Left ventricle myocardium superior (tissue), 1 donor: ENCODE results near the gene CALN1. TPM values are rescaled to one million over a fixed set of nuclear protein-coding genes. Genes with fewer than 3 reads are reported as not detected.
"Not testable (repeated sequence)": the region's sequence is repeated elsewhere in the genome, so short reads cannot be mapped to it uniquely, and the experiment has no call there.

ENCODE experiments used
- ATAC-seq: fragments of 200-7000 bp; cut with Tn5 transposase; one replicate; pipeline ENCODE4 v1.9.1; 2020; ENCODE audit warnings: mild to moderate bottlenecking, moderate library complexity
- DNase-seq: peaks from one replicate; pipeline ENCODE4 v3.0.0-alpha.2; 2020
- intact Hi-C: fragments of 100-400 bp; cut with micrococcal nuclease; formaldehyde crosslinking; loops from one replicate; pipeline ENCODE4 v1.11.0; 2022
- total RNA-seq: library from RNA; stranded (reverse); fragmentation: NEBNext Ultra II Directional; extraction: Animal tissue kit (Norgen Biotek cat#: 25700); gene quantifications from one replicate; pipeline ENCODE4 v1.2.1, GENCODE V29; 2021
- donor health status: DM: no; HTN: yes; CAD: no; lungs with severe emphysema.

Gene CALN1
- total RNA-seq, 1 donor from 2014 or later, result not detected

DNA sequence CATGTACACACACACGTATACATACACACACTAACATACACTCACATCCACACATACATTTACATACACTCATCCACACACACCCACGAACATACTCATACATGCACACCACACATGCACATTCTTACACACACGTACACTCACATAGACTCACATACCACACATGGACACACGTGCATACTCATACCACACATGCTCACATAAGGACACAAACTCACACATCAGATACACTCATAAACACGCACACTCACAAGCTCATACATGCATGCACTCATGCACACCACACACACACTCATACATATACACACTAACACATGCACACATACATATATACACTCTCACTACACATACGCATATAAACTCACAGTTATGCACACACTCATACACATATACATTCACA, 1.2 kb upstream of the CALN1 start:
- intact Hi-C loops, result no loop called here
- ATAC-seq (no peak), DNase-seq (no peak)

DNA sequence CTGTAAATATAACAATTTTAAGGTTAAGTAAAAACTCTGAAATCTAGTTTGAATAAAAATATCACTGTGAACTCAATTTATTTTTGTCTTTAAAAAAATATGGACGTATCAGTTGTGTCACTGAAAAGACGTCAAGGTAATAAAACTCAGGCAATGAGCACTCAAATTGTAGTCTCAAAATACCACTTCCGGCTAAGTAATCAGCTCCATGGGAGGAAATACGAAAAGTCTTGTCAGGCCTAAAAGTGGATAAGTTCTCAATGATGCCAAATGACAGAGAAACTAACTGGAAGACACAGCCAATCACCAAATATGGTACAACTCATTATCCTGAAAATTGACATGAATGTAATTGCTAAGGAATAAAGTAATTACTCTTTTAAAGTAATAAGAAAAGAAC, 719 bp downstream of the CALN1 start:
- ATAC-seq, result no peak
- no peak for DNase-seq
- intact Hi-C loops, result no loop called here

DNA sequence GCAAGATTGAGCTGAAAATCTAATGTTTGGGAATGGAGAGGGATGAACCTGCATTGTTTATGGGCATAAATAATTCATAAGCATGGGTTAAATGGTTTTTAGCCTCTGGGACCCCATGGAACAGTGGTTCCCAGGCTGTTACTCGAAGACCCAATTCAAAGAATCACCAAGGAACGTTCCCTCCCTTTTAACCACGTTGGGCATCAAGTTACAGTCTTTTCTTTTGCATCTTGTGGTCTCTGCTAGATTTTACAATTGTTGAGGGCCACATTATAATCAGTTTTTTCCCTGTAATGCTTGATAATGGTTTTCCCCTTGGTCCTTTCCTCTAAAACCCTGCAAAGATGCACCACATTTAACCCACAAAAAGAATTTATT, 2.5 kb downstream of the CALN1 start:
- ATAC-seq (no peak), DNase-seq (no peak)
- intact Hi-C loops, result no loop called here

DNA sequence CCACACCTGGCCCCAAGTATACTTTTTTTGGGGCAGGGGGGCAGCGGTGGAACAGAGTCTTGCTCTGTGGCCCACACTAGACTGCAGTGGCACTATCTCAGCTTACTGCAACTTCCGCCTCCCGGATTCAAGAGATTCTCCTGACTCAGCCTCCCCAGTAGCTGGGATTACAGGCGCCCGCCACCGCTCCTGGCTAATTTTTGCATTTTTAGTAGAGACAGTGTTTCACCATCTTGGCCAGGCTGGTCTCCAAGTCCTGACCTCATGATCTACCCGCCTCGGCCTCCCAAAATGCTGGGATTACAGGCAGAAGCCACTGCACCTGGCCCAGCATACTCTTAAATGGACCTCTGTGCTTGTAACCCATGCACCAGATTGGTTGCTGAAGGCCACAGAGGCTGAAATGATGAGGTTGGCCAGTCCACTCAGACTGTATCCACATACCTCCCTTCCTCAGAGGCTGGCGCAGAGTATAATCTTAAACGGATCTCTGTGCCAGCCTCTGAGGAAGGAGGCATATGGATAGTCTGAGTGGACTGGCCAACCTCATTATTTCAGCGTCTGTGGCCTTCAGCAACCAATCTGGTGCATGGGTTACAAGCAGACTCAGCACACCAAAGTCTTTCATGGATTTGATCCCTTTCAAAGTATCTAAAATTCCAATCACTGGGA, 3.0 kb downstream of the CALN1 start:
- intact Hi-C loops, result no loop called here
- ATAC-seq, result no peak
- DNase-seq, result no peak

DNA sequence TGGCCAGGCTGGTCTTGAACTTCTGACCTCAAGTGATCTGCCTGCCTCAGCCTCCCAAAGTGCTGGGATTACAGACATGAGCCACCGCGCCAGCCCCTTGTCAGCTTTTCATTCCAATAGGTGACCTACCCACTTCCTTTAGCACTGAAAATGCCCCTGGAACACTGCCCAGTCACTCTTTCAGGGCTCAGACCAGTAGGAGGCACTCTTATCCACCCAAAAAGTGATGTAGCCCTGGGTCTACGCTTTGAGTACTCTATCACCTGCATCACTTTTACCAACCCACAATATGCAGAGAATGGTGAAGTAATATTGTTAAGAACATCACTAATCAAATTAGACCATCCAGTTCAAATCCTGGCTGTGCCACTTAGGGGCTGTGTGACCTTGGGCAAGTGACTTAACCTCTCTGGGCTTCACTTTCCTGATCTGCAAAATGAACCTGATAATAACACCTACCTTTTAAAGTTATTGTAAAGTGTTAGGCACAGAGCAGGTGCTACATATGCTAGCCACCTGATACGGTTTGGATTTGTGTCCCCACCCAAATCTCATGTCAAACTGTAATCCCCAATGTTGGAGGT, 5.2 kb downstream of the CALN1 start:
- ATAC-seq, result no peak
- intact Hi-C loops, result no loop called here
- DNase-seq, result no peak

DNA sequence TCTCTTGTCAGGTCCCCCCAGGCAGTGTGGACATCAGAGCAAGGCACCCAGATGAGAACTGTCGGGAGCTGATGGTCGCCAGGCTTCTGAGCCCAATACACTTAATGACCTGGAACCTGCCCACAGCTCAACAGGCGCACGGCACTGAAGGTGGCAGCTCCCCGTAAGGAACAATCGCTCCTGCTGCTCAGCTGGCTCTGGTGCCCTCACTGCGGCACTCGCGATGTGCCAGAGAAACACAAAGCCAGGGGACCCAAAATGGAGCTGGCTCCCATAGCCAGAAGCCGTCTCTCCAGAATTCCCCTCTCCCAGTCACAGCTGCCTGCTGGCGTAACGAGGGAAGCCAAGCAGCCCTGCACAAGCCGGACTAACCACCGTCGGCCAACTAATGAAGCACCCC, 6.3 kb downstream of the CALN1 start:
- intact Hi-C loops, result no loop called here
- no peak for ATAC-seq
- DNase-seq, result no peak

DNA sequence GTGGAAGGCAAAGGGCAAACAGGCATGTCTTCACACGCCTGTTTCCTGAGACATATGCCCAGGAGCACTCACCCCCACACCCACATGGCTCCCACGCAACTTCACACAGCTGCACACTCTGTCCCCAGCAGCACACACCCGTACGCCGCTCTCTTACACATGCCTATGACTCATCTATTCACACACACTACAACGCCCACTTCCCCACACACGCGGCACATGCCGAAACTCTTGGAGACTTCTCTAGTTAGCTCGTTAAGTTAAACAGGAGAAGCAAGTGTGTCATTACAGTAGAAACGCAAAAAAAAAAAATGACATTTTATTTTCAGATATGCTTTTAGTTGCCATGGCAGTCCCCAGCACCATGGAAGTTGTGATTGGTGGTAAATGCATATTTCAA, 6.7 kb downstream of the CALN1 start:
- intact Hi-C loops, result no loop called here
- peak; percentile 22 for ATAC-seq
- DNase-seq, result peak; percentile 31

DNA sequence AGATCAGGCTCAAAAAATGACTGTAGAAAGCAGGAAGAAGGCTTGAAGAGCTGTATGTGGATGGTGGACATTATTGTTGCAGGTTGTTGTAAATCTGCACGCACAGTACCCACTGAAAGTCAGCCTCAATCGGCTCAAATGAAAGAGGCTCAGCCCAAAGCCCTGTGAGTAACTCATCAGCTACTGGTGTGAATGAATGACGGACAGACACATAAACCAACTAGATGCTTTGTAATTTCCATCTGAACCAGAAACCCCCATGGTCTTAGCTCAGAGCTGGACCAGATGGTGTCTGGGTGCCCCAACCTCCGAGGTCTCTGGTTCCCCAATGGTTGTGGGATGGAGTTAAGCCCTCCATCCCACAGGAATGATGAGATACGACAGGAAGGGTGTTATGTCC, 7.4 kb downstream of the CALN1 start:
- intact Hi-C loops, result no loop called here
- DNase-seq (no peak), ATAC-seq (no peak)

DNA sequence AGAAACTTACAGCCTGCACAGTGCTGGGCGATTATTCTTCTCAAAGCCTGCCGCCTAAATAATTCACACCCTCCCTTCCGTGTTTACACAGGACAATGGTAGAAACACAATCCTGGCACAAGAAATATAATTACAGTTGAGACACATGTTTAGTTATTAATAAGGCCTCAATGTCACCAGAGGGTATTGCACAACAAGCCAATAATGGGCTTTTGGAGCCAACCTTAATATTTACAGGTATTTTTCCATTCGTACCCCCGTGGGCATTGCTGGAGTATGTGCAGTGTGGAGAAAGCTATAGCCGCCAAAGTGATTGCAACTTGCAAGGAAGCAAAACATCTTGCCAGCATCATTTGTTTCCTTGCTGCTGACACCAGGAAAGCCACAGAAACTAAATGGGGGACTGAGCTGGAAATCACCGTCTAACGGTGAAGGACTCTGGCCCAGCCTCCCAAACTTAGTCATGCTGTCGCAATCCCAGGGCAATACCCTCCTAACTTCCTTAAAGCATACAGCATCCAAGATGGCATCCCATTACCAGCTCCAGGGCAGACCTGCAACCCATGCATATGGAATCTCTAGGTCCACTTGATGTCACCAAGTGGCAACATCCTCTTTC, 8.6 kb downstream of the CALN1 start:
- intact Hi-C loops, result no loop called here
- ATAC-seq (no peak), DNase-seq (no peak)

DNA sequence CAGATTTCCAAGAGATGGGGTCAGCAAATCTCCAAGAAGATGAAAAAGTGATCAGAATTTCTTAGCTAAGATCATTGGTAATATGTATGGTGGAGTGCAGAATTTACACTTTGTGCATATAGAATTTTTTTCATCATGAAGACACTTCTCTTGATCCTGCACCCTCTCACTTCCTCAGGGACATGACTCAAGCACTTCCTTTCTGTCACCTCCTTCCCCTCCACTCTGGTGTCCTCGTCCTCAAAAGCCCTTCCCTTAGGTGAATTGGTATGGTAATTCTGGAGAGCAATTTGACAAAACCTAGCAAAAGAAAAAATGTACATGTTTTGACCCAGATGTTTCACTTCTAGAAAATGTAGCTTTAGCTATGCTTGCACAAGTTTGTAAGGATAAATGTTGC, 18.1 kb downstream of the CALN1 start:
- no peak for DNase-seq
- no peak for ATAC-seq
- intact Hi-C loops, result no loop called here

DNA sequence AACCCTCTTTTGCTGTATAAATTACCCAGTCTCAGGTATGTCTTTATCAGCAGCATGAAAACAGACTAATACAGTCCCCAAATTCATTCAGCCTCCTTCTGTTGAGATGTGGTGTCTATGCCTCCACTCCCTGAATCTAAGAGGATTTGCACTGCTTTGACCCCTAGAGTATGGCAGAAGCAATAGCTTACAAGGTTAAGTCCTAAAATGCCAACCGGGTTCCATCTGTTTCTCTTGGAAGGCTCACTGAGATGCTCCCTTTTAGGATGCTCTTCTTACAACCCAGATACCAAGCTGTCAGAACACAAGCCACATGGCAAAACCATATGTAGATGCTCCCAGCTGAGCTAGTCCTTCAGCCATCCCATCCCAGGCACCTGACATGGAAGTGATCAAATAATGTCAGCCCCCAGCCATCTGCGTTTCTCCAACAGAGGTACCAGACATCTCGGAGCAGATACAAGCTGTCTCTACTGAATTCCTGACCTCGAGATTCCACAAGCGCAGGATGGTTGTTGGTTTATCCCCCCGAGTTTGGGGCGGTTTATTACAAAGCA, 20.2 kb downstream of the CALN1 start:
- intact Hi-C loops, result no loop called here
- ATAC-seq (no peak), DNase-seq (no peak)

DNA sequence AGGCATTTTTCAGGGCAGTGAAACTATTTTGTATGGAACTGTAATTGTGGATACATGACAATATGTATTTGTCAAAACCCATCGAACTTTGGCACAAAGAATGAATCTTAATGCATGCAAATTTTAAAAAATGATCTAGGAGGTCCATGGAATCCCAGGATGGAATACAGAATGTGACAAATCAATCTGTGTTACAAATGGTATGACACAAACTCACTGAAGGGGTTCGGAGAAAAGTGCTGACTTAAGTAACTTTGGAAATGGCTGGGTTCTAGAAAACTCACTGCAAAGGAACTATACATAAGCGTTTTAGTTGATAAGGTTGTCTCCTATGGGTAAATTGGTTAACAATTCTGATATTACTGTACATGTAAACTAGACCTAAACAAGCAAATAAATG, 26.0 kb downstream of the CALN1 start:
- DNase-seq (no peak), ATAC-seq (no peak)
- intact Hi-C loops, result no loop called here

DNA sequence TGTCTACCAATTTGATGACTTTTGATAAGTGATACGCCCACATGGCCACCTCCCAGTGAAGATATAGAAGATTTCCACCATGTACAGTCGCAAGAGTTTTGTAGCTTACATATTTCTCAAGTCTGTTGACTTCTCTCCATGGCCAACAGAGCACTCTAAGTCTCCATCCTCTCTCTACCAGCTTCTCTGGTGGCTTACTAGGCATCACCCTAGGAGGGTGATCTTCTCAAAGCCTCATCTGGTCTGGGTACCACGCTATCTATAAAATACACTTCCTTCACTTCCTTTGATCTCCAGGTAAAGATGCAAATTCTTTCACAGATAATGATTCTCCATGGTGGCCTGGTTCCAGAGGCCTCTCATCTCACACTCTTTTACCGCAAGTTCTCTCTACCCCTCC, 49.9 kb downstream of the CALN1 start:
- no peak for ATAC-seq
- DNase-seq, result no peak
- intact Hi-C loops, result no loop called here

DNA sequence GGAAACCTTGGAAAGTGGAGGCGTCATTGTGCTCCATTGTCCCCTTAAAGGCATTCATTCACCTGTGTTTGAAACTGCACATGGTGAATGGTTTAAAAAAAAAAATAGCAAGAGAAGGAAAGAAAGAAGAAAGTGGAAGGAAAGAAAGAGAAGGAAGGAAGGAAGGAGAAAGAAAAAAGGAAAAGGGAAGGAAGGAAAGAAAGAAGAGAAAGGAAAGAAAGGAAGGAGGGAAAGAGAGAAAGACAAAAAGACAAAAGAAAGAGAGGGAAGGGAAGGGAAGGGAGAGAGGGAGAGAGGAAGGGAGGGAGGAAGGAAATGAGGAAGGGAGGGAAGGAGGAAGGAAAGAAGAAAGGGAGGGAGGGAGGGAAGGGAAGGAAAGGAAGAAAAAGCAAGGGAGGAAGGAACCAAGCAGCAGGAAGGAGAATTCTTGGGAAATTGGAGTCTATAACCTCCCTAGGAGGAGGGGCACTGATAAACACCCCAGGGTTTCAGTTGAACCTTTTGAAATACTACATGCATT, 66.9 kb downstream of the CALN1 start:
- intact Hi-C loops, result no loop called here
- DNase-seq (no peak), ATAC-seq (no peak)

DNA sequence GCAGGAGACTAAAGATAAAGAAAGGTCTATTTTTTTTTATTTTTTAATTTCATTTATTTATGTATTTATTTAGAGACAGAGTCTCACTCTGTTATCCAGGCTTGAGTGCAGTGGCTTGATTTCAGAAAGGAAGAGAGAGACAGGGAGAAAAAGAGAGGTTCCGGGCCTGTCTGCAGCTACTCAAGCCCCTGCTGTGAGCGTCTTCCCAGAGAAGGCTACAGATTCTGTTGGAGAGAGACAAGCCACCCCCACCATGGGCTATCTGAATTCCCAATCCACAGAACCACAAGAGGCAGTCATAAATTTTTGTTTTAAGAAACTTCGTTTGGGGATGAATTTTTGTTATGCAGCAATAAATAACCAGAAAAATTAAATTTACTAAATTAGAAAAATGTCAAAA, 68.1 kb downstream of the CALN1 start:
- intact Hi-C loops, result no loop called here
- no peak for ATAC-seq
- no peak for DNase-seq

DNA sequence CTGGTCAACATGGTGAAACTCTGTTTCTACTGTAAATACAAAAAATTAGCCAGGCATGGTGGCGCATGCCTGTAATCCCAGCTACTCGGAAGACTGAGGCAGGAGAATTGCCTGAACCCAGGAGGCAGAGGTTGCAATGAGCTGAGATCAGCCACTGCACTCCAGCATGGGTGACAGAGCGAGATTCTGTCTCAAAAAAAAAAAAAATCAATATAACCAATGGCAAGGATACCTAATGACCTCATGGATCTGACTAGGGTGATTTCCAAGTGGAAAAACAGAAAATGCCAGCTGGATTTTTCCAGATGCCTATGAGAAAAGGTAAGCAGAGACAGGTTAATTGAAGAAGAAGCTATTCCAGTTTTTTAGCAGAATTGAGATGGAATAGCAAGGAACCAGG, 68.8 kb downstream of the CALN1 start:
- intact Hi-C loops, DNase-seq, ATAC-seq: not testable (repeated sequence)

DNA sequence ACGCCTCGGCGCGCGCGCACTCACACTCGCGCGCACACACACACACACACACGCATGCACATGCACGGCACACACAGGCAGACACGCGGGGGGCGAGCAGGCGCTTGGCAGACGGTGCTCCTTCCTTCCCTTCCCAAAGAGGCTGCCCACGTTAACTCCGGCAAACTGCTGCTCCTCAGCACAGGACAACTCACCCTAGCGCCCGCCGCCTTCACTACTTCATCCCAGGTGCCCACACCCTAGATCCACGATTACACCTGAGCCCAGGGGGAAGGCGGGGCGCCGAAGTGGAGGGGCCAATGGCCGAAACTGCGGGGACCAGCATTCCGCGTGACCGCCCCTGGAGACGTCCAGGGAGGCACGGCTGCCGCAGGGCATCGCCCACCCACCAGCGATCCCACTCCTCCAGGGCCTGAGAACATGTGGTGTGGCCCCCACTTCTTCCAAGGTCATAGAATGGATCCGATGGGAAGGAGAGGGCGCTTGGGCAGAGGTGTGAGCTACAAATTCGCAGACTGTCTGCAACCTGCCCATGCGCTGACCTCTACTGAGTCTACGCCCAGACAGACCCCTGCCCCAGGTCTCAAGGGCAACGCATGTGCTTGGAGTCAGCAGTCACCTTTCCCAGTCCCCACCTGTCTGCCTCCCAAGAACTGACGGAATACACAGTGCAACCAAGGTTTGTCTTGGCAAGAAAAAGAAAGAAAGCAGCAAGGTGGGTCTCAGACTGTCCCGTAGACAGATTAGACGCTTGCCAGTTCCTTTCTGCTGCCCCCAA, 74.6 kb downstream of the CALN1 start:
- no peak for DNase-seq
- ATAC-seq, result no peak
- intact Hi-C loops, result no loop called here

DNA sequence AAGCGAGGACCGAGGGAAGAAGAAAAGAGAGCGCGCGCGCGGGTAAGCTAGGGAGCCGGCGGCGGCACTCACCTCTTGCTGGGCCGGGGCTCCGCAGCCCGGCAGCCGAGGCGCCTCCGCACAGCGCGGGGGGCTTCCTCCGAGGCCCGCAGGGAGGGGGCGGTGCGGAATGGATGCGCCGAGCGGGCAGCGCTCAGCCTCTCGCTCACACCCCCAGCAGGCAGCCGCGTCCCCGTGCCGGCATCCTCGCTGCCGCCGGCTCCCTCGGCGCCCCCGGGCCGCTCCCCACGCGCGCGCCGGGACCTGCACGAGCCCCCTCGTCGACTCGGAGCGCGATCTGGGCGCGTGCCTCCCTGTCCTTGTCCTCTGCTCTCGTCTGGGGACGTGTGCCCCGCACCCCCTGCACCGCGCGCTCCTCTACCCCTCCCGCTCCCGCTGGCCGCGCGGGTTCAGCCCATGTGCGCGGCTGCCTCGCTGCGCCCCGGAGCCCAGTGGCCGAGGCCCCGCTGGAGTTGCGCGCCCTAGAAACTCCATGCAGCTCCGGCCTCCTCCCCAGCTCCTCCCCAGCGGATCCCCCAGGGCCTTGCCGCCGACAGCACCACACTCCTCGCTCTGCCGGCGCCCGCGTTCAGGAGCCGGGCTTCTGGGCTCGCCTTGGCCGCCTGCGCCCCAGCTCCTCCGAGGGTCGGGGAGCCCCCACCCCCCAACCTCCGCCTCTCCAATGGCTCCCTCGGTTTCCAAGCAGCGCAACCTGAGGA, 75.3 kb downstream of the CALN1 start:
- no peak for DNase-seq
- intact Hi-C loops, result no loop called here
- no peak for ATAC-seq

DNA sequence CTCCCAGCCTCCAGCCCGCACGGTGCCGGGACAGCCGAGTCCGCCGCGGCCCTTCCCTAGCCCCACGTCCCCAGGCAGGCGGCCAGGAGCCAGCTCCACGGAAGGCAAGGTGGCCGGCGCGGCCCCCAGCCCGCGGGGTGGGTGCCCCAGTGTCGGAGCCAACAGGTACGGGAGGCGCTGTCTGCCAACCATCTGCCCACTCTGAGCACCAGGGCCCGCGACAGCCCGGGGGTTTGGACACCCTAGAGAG, 75.8 kb downstream of the CALN1 start:
- no peak for ATAC-seq
- intact Hi-C loops, result no loop called here
- no peak for DNase-seq
